ENCODE data around the gene NFATC2.

NFATC2 gene

DNA sequence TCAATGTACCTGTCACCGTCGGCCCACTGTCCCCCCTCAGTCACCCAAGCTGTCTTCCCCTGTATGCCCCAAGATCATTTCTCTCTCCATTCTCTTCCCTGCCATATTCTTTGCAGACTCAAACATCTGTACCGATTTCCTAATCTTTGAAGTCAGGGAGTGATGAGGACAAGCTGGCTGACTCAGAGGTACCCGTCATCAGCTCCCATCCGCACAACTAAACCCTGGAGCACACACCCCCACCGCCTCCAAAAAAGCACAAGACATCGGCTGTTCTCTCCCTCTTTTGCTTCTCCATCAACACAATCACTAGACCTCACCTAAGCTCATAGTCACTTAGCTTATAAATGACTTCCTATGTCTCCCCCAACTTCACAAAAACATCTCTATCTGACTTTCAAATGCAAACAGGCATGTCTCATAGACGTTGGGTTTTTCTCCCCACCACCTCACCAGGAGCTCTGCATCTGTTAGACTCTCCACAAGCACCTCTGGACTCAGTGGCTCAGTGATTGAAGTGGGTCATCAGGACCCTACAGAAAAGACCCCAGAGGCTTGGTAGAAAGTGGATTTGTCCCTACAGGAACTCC lies 11.5 kb upstream of the NFATC2 start:
- TF ChIP-seq, protein P1, sequence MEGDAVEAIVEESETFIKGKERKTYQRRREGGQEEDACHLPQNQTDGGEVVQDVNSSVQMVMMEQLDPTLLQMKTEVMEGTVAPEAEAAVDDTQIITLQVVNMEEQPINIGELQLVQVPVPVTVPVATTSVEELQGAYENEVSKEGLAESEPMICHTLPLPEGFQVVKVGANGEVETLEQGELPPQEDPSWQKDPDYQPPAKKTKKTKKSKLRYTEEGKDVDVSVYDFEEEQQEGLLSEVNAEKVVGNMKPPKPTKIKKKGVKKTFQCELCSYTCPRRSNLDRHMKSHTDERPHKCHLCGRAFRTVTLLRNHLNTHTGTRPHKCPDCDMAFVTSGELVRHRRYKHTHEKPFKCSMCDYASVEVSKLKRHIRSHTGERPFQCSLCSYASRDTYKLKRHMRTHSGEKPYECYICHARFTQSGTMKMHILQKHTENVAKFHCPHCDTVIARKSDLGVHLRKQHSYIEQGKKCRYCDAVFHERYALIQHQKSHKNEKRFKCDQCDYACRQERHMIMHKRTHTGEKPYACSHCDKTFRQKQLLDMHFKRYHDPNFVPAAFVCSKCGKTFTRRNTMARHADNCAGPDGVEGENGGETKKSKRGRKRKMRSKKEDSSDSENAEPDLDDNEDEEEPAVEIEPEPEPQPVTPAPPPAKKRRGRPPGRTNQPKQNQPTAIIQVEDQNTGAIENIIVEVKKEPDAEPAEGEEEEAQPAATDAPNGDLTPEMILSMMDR (IDR thresholded peaks at IDR 0.05; ENCODE audit: control insufficient read depth, extremely low read depth, insufficient read depth) = no peak
- DNase-seq (ENCODE audit: low read depth) = no peak
- H3K4me3 ChIP-seq (ENCODE audit: low read depth, low read length) = no peak overlapping the region

DNA sequence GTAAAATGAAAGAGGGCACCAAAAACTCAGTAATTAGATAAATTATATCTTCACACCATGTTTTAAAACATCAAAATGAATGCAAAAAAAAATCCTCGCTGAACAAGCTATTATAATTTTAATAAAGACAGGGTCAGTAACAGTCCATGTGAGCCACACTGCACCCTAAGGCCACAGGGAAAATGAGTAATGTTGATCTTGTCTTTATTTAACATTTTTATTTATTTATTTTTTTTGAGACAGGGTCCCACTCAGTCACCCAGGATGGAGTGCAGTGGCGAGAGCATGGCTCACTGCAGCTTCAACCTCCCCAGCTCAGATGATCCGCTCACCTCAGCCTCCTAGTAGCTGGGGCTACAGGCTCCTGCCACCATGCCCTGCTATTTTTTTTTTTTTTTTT lies 8.7 kb upstream of the NFATC2 start:
- no peak overlapping the region for H3K4me3 ChIP-seq (ENCODE audit: low read depth, low read length)
- TF ChIP-seq, protein P1 (IDR thresholded peaks at IDR 0.05; ENCODE audit: control insufficient read depth, extremely low read depth, insufficient read depth) = no peak
- DNase-seq (ENCODE audit: low read depth) = no peak

DNA sequence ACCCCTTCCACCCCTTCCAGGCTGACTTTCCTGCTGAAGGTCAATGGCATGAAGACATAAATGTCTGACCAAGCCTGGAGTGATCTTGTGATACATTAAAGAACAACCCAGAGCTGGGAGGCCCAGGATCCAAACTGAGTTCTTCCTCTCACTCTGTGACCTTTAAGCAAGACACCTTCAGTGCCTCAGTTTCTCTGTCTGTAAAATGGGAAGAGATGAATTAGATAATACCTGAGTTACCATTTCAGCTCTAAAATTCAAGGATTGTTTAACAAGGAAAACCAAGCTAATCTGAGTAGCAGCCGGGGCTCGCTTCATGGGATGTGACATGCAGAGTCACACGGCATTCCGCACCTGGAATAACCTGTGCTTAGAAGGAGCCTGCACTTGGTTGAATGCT lies 7.0 kb upstream of the NFATC2 start:
- no peak overlapping the region for H3K4me3 ChIP-seq (ENCODE audit: low read depth, low read length)
- TF ChIP-seq, protein P1 (IDR thresholded peaks at IDR 0.05; ENCODE audit: control insufficient read depth, extremely low read depth, insufficient read depth) = no peak
- no peak for DNase-seq (ENCODE audit: low read depth)

DNA sequence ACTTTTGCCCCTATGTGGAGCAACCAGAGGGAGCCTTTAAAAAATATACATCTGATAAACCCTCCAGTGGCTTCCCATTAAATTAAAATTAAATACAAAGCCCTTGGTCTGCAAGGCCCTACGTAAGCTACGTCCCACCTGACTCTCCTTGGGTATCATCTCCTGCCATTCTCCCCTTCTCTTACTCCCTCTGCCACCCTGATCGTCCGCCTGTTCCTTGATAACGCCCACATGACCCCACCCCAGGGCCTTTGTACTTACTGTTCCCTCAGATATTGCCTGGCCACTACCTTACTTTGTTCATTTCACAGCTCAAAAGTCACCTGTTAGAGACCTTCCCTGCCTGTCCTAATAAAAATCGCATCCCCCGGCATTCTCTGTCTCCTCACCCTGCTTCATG lies 5.4 kb upstream of the NFATC2 start:
- TF ChIP-seq, protein P1 (IDR thresholded peaks at IDR 0.05; ENCODE audit: control insufficient read depth, extremely low read depth, insufficient read depth) = no peak
- no peak for DNase-seq (ENCODE audit: low read depth)
- H3K4me3 ChIP-seq (ENCODE audit: low read depth, low read length) = no peak overlapping the region

DNA sequence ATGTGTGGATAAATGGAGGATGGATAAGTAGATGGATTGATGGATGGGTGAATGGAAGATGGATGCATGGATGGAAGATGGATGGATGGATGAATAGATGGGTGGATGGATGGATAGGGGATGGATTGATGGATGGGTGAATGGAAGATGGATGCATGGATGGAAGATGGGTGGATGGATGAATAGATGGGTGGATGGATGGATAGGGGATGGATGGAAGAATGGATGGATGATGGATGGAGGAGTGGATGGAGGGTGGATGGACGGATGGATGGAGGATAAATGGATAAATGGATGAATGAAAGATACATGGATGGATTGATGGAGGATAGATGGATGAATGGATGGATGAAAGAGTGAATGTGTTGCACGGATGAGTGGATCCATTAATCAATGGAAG lies 3.0 kb upstream of the NFATC2 start:
- TF ChIP-seq, protein P1 (IDR thresholded peaks at IDR 0.05; ENCODE audit: control insufficient read depth, extremely low read depth, insufficient read depth) = no peak
- no peak for DNase-seq (ENCODE audit: low read depth)
- H3K4me3 ChIP-seq (ENCODE audit: low read depth, low read length) = no peak overlapping the region

DNA sequence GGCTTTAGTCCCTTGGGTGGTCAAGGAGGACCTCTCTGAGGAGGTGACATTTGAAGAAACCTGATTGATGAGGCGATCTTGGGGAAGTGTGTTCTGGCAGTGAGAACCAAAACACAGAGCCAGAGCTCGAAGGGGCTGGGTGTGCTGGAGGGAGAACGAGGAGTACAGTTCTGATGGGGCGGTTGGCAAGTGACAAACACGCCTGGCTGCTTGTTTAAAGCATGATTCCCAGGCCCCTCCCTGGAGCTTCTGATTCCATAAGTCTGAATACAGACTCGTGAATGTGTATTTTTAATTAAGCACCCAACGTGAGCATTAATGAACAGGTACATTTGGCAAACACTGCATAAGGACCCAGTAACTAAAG lies 886 bp upstream of the NFATC2 start:
- DNase-seq (ENCODE audit: low read depth) = no peak
- no peak overlapping the region for H3K4me3 ChIP-seq (ENCODE audit: low read depth, low read length)
- TF ChIP-seq, protein P1 (IDR thresholded peaks at IDR 0.05; ENCODE audit: control insufficient read depth, extremely low read depth, insufficient read depth) = no peak

DNA sequence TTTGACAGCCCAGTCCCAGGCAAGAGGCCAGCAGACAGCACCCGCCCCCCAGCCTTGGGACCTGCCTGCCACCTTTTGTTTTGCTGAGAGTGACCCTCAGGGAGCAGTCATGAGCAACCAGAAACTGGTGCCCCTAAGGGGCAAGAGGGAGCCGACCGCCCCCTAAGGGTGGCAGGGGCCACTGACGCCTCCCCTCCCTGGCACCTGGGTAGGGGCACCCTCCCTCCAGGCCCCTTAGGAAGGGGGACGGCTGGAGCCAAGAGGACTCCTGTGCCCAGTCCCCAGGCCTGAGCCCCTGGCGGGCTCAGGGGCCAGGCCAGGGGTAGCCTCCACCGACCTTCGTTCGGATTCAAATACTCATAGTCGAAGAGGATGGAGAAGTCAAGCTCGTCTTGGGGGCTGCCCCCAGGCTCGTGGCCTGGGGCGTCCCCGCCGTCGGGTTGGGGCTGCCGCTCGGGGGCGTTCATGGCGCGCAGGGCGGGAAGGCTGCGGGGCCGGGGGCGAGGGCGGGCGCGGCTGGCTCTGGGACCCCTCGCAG lies 417 bp downstream of the NFATC2 start:
- peak overlapping the region; percentile 33 for H3K4me3 ChIP-seq (ENCODE audit: low read depth, low read length)
- no peak for DNase-seq (ENCODE audit: low read depth)
- TF ChIP-seq, protein P1 (IDR thresholded peaks at IDR 0.05; ENCODE audit: control insufficient read depth, extremely low read depth, insufficient read depth) = no peak

Measured in LNCaP clone FGC (cell line).